HepG2 (cell line): Measurements from ENCODE around the gene LRATD1. TPM values are rescaled to one million over a fixed set of nuclear protein-coding genes. Genes with fewer than 3 reads are reported as not detected.

ENCODE experiments used
- ATAC-seq: fragments of 200-7000 bp; cut with Tn5 transposase; 3 replicates; pipeline ENCODE4 v1.9.1; 2020; ENCODE audit warnings: mild to moderate bottlenecking, moderate library complexity
- BruUV-seq: library from RNA; stranded (reverse); fragments of 400-500 nt; replicated peaks from 2 replicates; lab custom pipeline; 2021; lab: Mats Ljungman, UMichigan
- CTCF ChIA-PET: fragments of 300-600 bp; formaldehyde crosslinking; extraction: SDS; loops from one replicate; lab custom pipeline; 2021; ENCODE audit warnings: low total read pairs, inconsistent platforms, low intra/inter-chr PET ratio; lab: Yijun Ruan, JAX
- POLR2A ChIA-PET: fragments of 350-600 bp; sonication (Branson Sonifier 250); formaldehyde crosslinking; loops from one replicate; lab custom pipeline; 2020; ENCODE audit warnings: antibody characterized with exemption, inconsistent platforms; lab: Yijun Ruan, JAX
- DNase-seq: peaks from one replicate; pipeline ENCODE4 v3.0.0-alpha.2; 2015; ENCODE audit warnings: low spot score
- FAIRE-seq: peaks from 3 replicates; lab custom pipeline; 2011; peaks lifted over from hg19 to GRCh38; lab: Jason Lieb, UNC
- H2AFZ ChIP-seq: one replicate; pipeline ENCODE4 v1.6.1; 2011; ENCODE audit warnings: low read length, inconsistent platforms
- H3K27ac ChIP-seq: fragments of 300-600 bp; 3 replicates; pipeline ENCODE4 v1.8.0; 2011; ENCODE audit warnings: mixed run types, mild to moderate bottlenecking, mixed read lengths, low read length, inconsistent platforms; ENCODE audit not compliant: insufficient read depth; ENCODE audit errors: extremely low read length
- H3K27me3 ChIP-seq, 2 experiments: fragments of 200-600 bp in 1 of 2; 2 replicates in 1 of 2; 3 replicates in 1 of 2; pipeline versions ENCODE4 v1.6.0 to v1.8.0; 2011; ENCODE audit warnings: low read length in 2 of 2, mild to moderate bottlenecking in 2 of 2, moderate library complexity in 2 of 2, inconsistent platforms in 1 of 2; ENCODE audit not compliant: insufficient read depth in 2 of 2, control insufficient read depth in 1 of 2
- H3K36me3 ChIP-seq, 2 experiments: fragments of 200-600 bp in 1 of 2; replicated peaks in 1 of 2; 2 replicates in 1 of 2; 3 replicates in 1 of 2; pipeline versions ENCODE4 v1.5.1 to v1.8.0; 2011; ENCODE audit warnings: low read length in 2 of 2, inconsistent platforms in 1 of 2; ENCODE audit not compliant: insufficient read depth in 2 of 2, control insufficient read depth in 1 of 2
- H3K4me1 ChIP-seq: 2 replicates; pipeline ENCODE4 v1.5.1; 2012; ENCODE audit warnings: low read length, inconsistent platforms; ENCODE audit not compliant: insufficient read depth
- H3K4me2 ChIP-seq: 2 replicates; pipeline ENCODE4 v1.6.0; 2011; ENCODE audit warnings: low read depth, low read length, inconsistent platforms
- H3K4me3 ChIP-seq, 3 experiments: fragments of 200-600 bp in 1 of 3; sonication (generic), shearing (Covaris generic) in 1 of 3; replicated peaks in 1 of 3; 2 replicates each; pipeline ENCODE4 v1.5.1; 2011 to 2016; ENCODE audit warnings: low read length in 3 of 3, inconsistent platforms in 2 of 3, low read depth in 2 of 3, mild to moderate bottlenecking in 2 of 3, control low read depth in 1 of 3, mixed read lengths in 1 of 3; ENCODE audit not compliant: insufficient read depth in 1 of 3
- H3K79me2 ChIP-seq: one replicate; pipeline ENCODE4 v1.6.1; 2011; ENCODE audit warnings: low read length, inconsistent platforms; ENCODE audit not compliant: insufficient read depth
- H3K9ac ChIP-seq: 2 replicates; pipeline ENCODE4 v1.6.0; 2011; ENCODE audit warnings: mild to moderate bottlenecking, low read depth, low read length, inconsistent platforms; ENCODE audit not compliant: insufficient read depth
- H3K9me3 ChIP-seq: 2 replicates; pipeline ENCODE4 v1.5.1; 2012; ENCODE audit warnings: mild to moderate bottlenecking, low read length
- H4K20me1 ChIP-seq: 2 replicates; pipeline ENCODE4 v1.6.0; 2011; ENCODE audit warnings: inconsistent platforms, mild to moderate bottlenecking, low read length, moderate library complexity; ENCODE audit not compliant: insufficient read depth
- AGO1 ChIP-seq: fragments of 200-400 bp; formaldehyde crosslinking; IDR thresholded peaks from 2 replicates; pipeline ENCODE4 v1.6.1; 2017; ENCODE audit warnings: mild to moderate bottlenecking, low read depth, low read length, moderate library complexity; ENCODE audit not compliant: poor library complexity, severe bottlenecking
- ATF3 ChIP-seq: sonication (generic); formaldehyde crosslinking; IDR thresholded peaks from 2 replicates; pipeline ENCODE4 v1.4.0; 2020; ENCODE audit warnings: missing genetic modification reagents
- DNMT1 ChIP-seq: sonication (generic); formaldehyde crosslinking; IDR thresholded peaks from 2 replicates; pipeline ENCODE4 v1.5.1; 2020; ENCODE audit warnings: mild to moderate bottlenecking, missing genetic modification reagents
- E2F1 ChIP-seq: sonication (generic); formaldehyde crosslinking; IDR thresholded peaks from 2 replicates; pipeline ENCODE4 v1.5.0; 2020; ENCODE audit warnings: missing genetic modification reagents
- NCOA2 ChIP-seq: sonication (generic); formaldehyde crosslinking; IDR thresholded peaks from 2 replicates; pipeline ENCODE4 v1.8.0; 2022; ENCODE audit warnings: inconsistent platforms
- NR3C1 ChIP-seq: sonication (generic); formaldehyde crosslinking; IDR thresholded peaks from 2 replicates; pipeline ENCODE4 v1.4.0; 2020; ENCODE audit warnings: missing genetic modification reagents
- PATZ1 ChIP-seq: sonication (generic); formaldehyde crosslinking; IDR thresholded peaks from 2 replicates; pipeline ENCODE4 v1.4.0; 2020; ENCODE audit warnings: missing genetic modification reagents
- TBX3 ChIP-seq: fragments of 450-650 bp; IDR thresholded peaks from 2 replicates; pipeline ENCODE4 v1.6.1; 2017; ENCODE audit warnings: antibody characterized with exemption, mild to moderate bottlenecking, inconsistent platforms, borderline replicate concordance
- ZNF121 ChIP-seq: sonication (generic); formaldehyde crosslinking; IDR thresholded peaks from 2 replicates; pipeline ENCODE4 v1.5.0; 2020; ENCODE audit warnings: mild to moderate bottlenecking, missing genetic modification reagents
- ZNF136 ChIP-seq: sonication (generic); formaldehyde crosslinking; IDR thresholded peaks from 2 replicates; pipeline ENCODE4 v1.8.1; 2022; ENCODE audit warnings: low read depth, mild to moderate bottlenecking, moderate library complexity, missing genetic modification reagents
- ZNF143 ChIP-seq: sonication (generic); formaldehyde crosslinking; IDR thresholded peaks from 2 replicates; pipeline ENCODE4 v1.4.0; 2020; ENCODE audit warnings: missing genetic modification reagents
- ZNF496 ChIP-seq: sonication (generic); formaldehyde crosslinking; IDR thresholded peaks from 2 replicates; pipeline ENCODE4 v1.8.1; 2023; ENCODE audit warnings: mild to moderate bottlenecking, moderate library complexity, missing genetic modification reagents; ENCODE audit not compliant: insufficient replicate concordance
- ZNF549 ChIP-seq: sonication (generic); formaldehyde crosslinking; IDR thresholded peaks from 2 replicates; pipeline ENCODE4 v1.5.0; 2020; ENCODE audit warnings: missing genetic modification reagents
- ZNF790 ChIP-seq: sonication (generic); formaldehyde crosslinking; IDR thresholded peaks from 2 replicates; pipeline ENCODE4 v1.8.0; 2022; ENCODE audit warnings: missing genetic modification reagents, mild to moderate bottlenecking, borderline replicate concordance
- ZSCAN5A ChIP-seq: sonication (generic); formaldehyde crosslinking; IDR thresholded peaks from 2 replicates; pipeline ENCODE4 v1.8.0; 2022; ENCODE audit warnings: mild to moderate bottlenecking, missing genetic modification reagents, borderline replicate concordance
- WGBS: methylation state at CpG from one replicate; pipeline ENCODE4 v1.1.6; 2017; ENCODE audit warnings: low lambda C conversion rate; 5-methylcytosine and 5-hydroxymethylcytosine counted together
- in situ Hi-C: cut with HindIII; loops from 2 replicates; pipeline ENCODE4 v1.10.0; 2017; ENCODE audit warnings: low pct_unique_long_range_greater_than_20kb; ENCODE audit not compliant: extremely low pct_ligation_motif_present
- intact Hi-C: fragments of 100-400 bp; cut with micrococcal nuclease; formaldehyde crosslinking; loops from one replicate; pipeline ENCODE4 v1.10.0; 2022; ENCODE audit not compliant: unreplicated experiment
- polyA plus RNA-seq, 8 experiments: library from polyadenylated mRNA; depleted of rRNA in 3 of 8; stranded (reverse) in 7 of 8; unstranded in 1 of 8; fragments of >200 nt; fragmentation: Illumina TruSeq in 4 of 8; extraction: Trizol in 4 of 8; gene quantifications; 2 replicates each; pipeline versions ENCODE4 v1.2.1 to v1.2.3, GENCODE V29; 2011 to 2016; ENCODE audit warnings: low read depth in 4 of 8, missing spikeins in 1 of 8, mixed read lengths in 1 of 8; ENCODE audit not compliant: insufficient read depth in 1 of 8
- total RNA-seq, 5 experiments: library from RNA; depleted of rRNA; stranded (reverse); fragments of >200 nt; fragmentation: Illumina TruSeq; extraction: Trizol; gene quantifications; 2 replicates each; pipeline ENCODE4 v1.2.3, GENCODE V29; 2016; ENCODE audit warnings: low read depth in 1 of 5

The LRATD1 gene
- total and polyA plus RNA-seq, 2 of the 13 experiments (the other 11 are each of a cell fraction or from before 2014, with no cell fraction given) = 0.07 TPM; not detected in 1

- in situ Hi-C loops = no loop called here
- no peak for ATAC-seq
- intact Hi-C loops = no loop called here
Observed at GRCh38 chr2:14619441-14619840, 13.1 kb upstream of the LRATD1 start.

GRCh38 chr2:14621114-14621513, 11.4 kb upstream of the LRATD1 start:
- BruUV-seq = no TSS peak
- ATAC-seq = no peak
- Histone ChIP-seq H3K79me2 (no peaks in the 10 kb centered on the region), H3K9ac (no peak overlapping the region), H3K27ac (no peak overlapping the region), H3K9me3 (no peaks in the 10 kb centered on the region), H3K4me1 (no peaks in the 10 kb centered on the region), H2AFZ (no peak overlapping the region), H3K4me3 (no peak overlapping the region), H3K4me2 (no peak overlapping the region), H4K20me1 (no peaks in the 10 kb centered on the region), H3K27me3 (no peaks in the 10 kb centered on the region; a peak in 2 of 5 replicates), H3K36me3 (no peaks in the 10 kb centered on the region)
- WGBS = 0% methylated on average over 1 of the region's 1 CpG
- CTCF ChIA-PET = no interaction called here
- intact Hi-C loops = no loop called here
- peak; percentile 40 for FAIRE-seq
- no peak for DNase-seq
- POLR2A ChIA-PET = no interaction called here
- in situ Hi-C loops = no loop called here
- TF ChIP-seq ZNF143 (no peak), NR3C1 (CRISPR knock-in tag) (no peak), E2F1 (CRISPR knock-in tag) (no peak), ZSCAN5A (CRISPR knock-in tag) (no peak), PATZ1 (no peak), AGO1 (no peak), DNMT1 (no peak), ZNF136 (CRISPR knock-in tag) (no peak), ZNF496 (CRISPR knock-in tag) (no peak), ZNF121 (CRISPR knock-in tag) (no peak), TBX3 (no peak)
- TF ChIP-seq, all 625 proteins: peak for 0

More at GRCh38 chr2:14619441-14619840, 13.1 kb upstream of the LRATD1 start:
- H3K9ac ChIP-seq = no peak overlapping the region
- no peak overlapping the region for H2AFZ ChIP-seq
- CTCF ChIA-PET = no interaction called here
- no TSS peak for BruUV-seq
- no peaks in the 10 kb centered on the region for H3K79me2 ChIP-seq
- no peak overlapping the region for H3K27ac ChIP-seq
- no peaks in the 10 kb centered on the region for H4K20me1 ChIP-seq
- H3K4me3 ChIP-seq = no peak overlapping the region
- POLR2A ChIA-PET = no interaction called here
- no peaks in the 10 kb centered on the region for H3K4me1 ChIP-seq
- H3K4me2 ChIP-seq = no peak overlapping the region
- no peak for TF ChIP-seq ZNF549 (CRISPR knock-in tag)
- TF ChIP-seq NCOA2 (CRISPR knock-in tag) = no peak
- no peak for TF ChIP-seq ZNF790
- no peak for TF ChIP-seq ATF3 (CRISPR knock-in tag)
- DNase-seq (no peak), FAIRE-seq (no peak)
- no peaks in the 10 kb centered on the region for H3K9me3 ChIP-seq
- WGBS = 29% methylated on average over 3 of the region's 3 CpGs
- no peaks in the 10 kb centered on the region for H3K36me3 ChIP-seq
- no peaks in the 10 kb centered on the region; a peak in 1 of 5 replicates for H3K27me3 ChIP-seq
